Measurements from ENCODE around the gene DPRX. TPM values are rescaled to one million over a fixed set of nuclear protein-coding genes. Genes with fewer than 3 reads are reported as not detected.
"Not testable (repeated sequence)": the region's sequence is repeated elsewhere in the genome, so short reads cannot be mapped to it uniquely, and the experiment has no call there.

DPRX gene
- total RNA-seq, 1 experiment from 2014 or later, result not detected

DNA sequence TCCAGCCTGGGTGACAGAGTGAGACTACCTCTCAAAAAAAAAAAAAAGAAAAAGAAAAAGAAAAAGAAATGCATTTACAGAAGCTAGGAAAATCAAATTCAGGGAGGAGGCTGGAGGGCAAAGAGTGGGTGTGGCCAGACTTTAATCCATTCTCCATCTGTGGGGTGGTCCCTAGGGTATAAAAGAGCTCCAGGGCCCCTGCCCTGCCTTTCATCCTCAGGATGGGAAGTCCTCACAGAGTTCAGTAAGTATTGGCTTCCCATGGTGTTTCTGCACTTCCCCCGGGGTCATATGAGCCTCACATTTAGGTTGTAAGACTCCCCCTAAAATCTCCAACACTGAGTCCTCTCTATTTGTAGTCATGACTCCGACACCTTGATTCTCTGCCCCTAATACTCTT is 33.0 kb downstream of the DPRX start:
- no peaks in the 10 kb centered on the region for H3K36me3 ChIP-seq (ENCODE audit: low read depth, low read length)
- no peak overlapping the region for H3K9ac ChIP-seq (ENCODE audit: low read length)
- no peak for DNase-seq
- no peak overlapping the region for H3K27ac ChIP-seq (ENCODE audit: low read length)
- POLR2A ChIA-PET (ENCODE audit: unreplicated experiment), result interaction anchor here (0.6 kb wide), 1 partner anchor 449 kb away, joined by 3 read pairs; no protein-coding TSS in a partner anchor
- H3F3A ChIP-seq (ENCODE audit: low read length, unreplicated experiment), result no peaks in the 10 kb centered on the region
- 0 out of 2 replicates have a peak, but pooled peaks cover 5% of the 10 kb centered on the region for H3K27me3 ChIP-seq (ENCODE audit: low read length)
- BruUV-seq (replicated peaks), result no TSS peak
- no peaks in the 10 kb centered on the region for H3K79me2 ChIP-seq (ENCODE audit: low read length)
- no peaks in the 10 kb centered on the region for H3K9me2 ChIP-seq (replicated peaks; ENCODE audit: low read length)
- no peak overlapping the region for H3K4me3 ChIP-seq (ENCODE audit: low read length)
- no peaks in the 10 kb centered on the region for H3K9me3 ChIP-seq (ENCODE audit: low read length)
- ATAC-seq, result no peak
- CTCF ChIA-PET, result no interaction called here
- TF ChIP-seq EZH2 (IDR thresholded peaks at IDR 0.05; ENCODE audit: low read length, unreplicated experiment), result no peak
- no peak for TF ChIP-seq EZH2phosphoT487 (IDR thresholded peaks at IDR 0.05; ENCODE audit: borderline replicate concordance, low read length)
- TF ChIP-seq, protein P1, sequence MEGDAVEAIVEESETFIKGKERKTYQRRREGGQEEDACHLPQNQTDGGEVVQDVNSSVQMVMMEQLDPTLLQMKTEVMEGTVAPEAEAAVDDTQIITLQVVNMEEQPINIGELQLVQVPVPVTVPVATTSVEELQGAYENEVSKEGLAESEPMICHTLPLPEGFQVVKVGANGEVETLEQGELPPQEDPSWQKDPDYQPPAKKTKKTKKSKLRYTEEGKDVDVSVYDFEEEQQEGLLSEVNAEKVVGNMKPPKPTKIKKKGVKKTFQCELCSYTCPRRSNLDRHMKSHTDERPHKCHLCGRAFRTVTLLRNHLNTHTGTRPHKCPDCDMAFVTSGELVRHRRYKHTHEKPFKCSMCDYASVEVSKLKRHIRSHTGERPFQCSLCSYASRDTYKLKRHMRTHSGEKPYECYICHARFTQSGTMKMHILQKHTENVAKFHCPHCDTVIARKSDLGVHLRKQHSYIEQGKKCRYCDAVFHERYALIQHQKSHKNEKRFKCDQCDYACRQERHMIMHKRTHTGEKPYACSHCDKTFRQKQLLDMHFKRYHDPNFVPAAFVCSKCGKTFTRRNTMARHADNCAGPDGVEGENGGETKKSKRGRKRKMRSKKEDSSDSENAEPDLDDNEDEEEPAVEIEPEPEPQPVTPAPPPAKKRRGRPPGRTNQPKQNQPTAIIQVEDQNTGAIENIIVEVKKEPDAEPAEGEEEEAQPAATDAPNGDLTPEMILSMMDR (conservative IDR thresholded peaks at IDR 0.05; ENCODE audit: low read depth, low read length), result no peak
- H4K20me1 ChIP-seq (ENCODE audit: low read length), result no peaks in the 10 kb centered on the region
- H2AFZ ChIP-seq (ENCODE audit: low read length), result no peak overlapping the region
- intact Hi-C loops (cut with micrococcal nuclease), result no loop called here
- no peak overlapping the region for H3K4me2 ChIP-seq (ENCODE audit: low read length)
- no peaks in the 10 kb centered on the region for H3K4me1 ChIP-seq (ENCODE audit: insufficient read depth, low read length)

DNA sequence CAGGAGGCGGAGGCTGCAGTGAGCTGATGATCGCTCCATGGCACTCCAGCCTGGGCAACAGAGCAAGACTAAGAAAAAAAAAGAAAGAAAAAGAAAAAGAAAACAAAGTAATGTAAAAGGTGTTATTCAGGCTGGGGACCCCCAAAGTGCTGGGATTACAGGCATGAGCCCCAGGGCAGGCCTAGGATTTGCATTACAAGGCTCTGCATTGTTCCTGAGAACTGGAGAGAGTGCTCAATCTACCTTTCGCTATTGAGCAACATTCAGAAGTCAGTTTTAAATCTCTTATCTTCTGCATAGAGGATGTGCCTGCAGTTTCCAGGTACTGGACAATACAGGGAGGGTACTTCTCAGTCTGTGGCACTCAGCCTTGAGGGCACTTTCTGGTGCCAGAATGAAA is 34.5 kb downstream of the DPRX start:
- H3K27me3 ChIP-seq (ENCODE audit: low read length); H3K4me3 ChIP-seq (ENCODE audit: low read length); H3K27ac ChIP-seq (ENCODE audit: low read length); ATAC-seq; H3K4me1 ChIP-seq (ENCODE audit: insufficient read depth, low read length); H3K79me2 ChIP-seq (ENCODE audit: low read length); POLR2A ChIA-PET (ENCODE audit: unreplicated experiment); DNase-seq; intact Hi-C loops (cut with micrococcal nuclease); H3K9me3 ChIP-seq (ENCODE audit: low read length); H2AFZ ChIP-seq (ENCODE audit: low read length); H3K9ac ChIP-seq (ENCODE audit: low read length); H3K9me2 ChIP-seq (replicated peaks; ENCODE audit: low read length); H3K36me3 ChIP-seq (ENCODE audit: low read depth, low read length); H4K20me1 ChIP-seq (ENCODE audit: low read length); BruUV-seq (replicated peaks); H3K4me2 ChIP-seq (ENCODE audit: low read length); H3F3A ChIP-seq (ENCODE audit: low read length, unreplicated experiment); CTCF ChIA-PET: not testable (repeated sequence)

DNA sequence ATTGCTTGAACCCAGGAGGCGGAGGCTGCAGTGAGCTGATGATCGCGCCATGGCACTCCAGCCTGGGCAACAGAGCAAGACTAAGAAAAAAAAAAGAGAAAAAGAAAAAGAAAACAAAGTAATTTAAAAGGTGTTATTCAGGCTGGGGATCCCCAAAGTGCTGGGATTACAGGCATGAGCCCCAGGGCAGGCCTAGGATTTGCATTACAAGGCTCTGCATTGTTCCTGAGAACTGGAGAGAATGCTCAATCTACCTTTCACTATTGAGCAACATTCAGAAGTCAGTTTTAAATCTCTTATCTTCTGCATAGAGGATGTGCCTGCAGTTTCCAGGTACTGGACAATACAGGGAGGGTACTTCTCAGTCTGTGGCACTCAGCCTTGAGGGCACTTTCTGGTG is 37.0 kb downstream of the DPRX start:
- H3K36me3 ChIP-seq (ENCODE audit: low read depth, low read length); POLR2A ChIA-PET (ENCODE audit: unreplicated experiment); H3K27ac ChIP-seq (ENCODE audit: low read length); H3F3A ChIP-seq (ENCODE audit: low read length, unreplicated experiment); intact Hi-C loops (cut with micrococcal nuclease); H3K27me3 ChIP-seq (ENCODE audit: low read length); H3K4me2 ChIP-seq (ENCODE audit: low read length); BruUV-seq (replicated peaks); H2AFZ ChIP-seq (ENCODE audit: low read length); DNase-seq; H3K9ac ChIP-seq (ENCODE audit: low read length); H3K4me1 ChIP-seq (ENCODE audit: insufficient read depth, low read length); H3K4me3 ChIP-seq (ENCODE audit: low read length); CTCF ChIA-PET; H3K9me2 ChIP-seq (replicated peaks; ENCODE audit: low read length); H4K20me1 ChIP-seq (ENCODE audit: low read length); ATAC-seq; H3K9me3 ChIP-seq (ENCODE audit: low read length); H3K79me2 ChIP-seq (ENCODE audit: low read length): not testable (repeated sequence)

DNA sequence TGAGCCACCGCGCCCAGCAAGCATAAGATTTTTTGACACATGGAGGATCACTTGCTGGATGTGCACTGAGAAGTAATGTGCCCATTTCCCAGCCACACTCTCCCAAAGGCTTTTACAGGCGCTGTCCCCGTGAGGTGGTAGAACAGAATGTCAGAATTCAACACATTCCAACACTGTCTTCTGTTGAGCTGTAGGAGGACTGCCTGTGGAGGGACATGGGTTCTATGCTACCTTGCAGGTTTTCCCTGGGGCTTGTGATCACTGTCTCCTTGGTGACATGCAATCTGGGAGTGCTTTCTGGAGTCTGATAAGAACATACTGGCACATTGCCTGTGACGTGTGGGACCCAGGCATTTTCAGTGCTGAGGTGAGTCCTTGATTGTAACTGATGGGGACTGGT is 38.5 kb downstream of the DPRX start:
- DNase-seq (no peak), ATAC-seq (no peak)
- H3K27ac ChIP-seq (ENCODE audit: low read length), result no peak overlapping the region
- H3K9me3 ChIP-seq (ENCODE audit: low read length), result peaks cover 2% of the 10 kb centered on the region; the same call in 1 of the 2 replicates
- H3K9me2 ChIP-seq (replicated peaks; ENCODE audit: low read length), result no peaks in the 10 kb centered on the region
- POLR2A ChIA-PET (ENCODE audit: unreplicated experiment), result no interaction called here
- H3K27me3 ChIP-seq (ENCODE audit: low read length), result peaks cover 7% of the 10 kb centered on the region
- H2AFZ ChIP-seq (ENCODE audit: low read length), result no peak overlapping the region
- intact Hi-C loops (cut with micrococcal nuclease), result no loop called here
- H4K20me1 ChIP-seq (ENCODE audit: low read length), result no peaks in the 10 kb centered on the region
- H3K79me2 ChIP-seq (ENCODE audit: low read length), result no peaks in the 10 kb centered on the region
- no peaks in the 10 kb centered on the region for H3K4me1 ChIP-seq (ENCODE audit: insufficient read depth, low read length)
- no TSS peak for BruUV-seq (replicated peaks)
- H3K4me2 ChIP-seq (ENCODE audit: low read length), result no peak overlapping the region
- H3K4me3 ChIP-seq (ENCODE audit: low read length), result no peak overlapping the region
- H3K9ac ChIP-seq (ENCODE audit: low read length), result no peak overlapping the region
- TF ChIP-seq, protein P1 (conservative IDR thresholded peaks at IDR 0.05; ENCODE audit: low read depth, low read length), result no peak
- TF ChIP-seq EZH2phosphoT487 (IDR thresholded peaks at IDR 0.05; ENCODE audit: borderline replicate concordance, low read length), result no peak
- no peak for TF ChIP-seq EZH2 (IDR thresholded peaks at IDR 0.05; ENCODE audit: low read length, unreplicated experiment)
- no peaks in the 10 kb centered on the region for H3F3A ChIP-seq (ENCODE audit: low read length, unreplicated experiment)
- CTCF ChIA-PET, result no interaction called here
- H3K36me3 ChIP-seq (ENCODE audit: low read depth, low read length), result no peaks in the 10 kb centered on the region

Data from PC-3 (cell line).